GM12864 (cell line): ENCODE results near the gene NFYC.

Source experiments
- DNase-seq: peaks from one replicate; pipeline ENCODE4 v3.0.0-alpha.2; 2011; ENCODE audit warnings: low read depth
- H3K4me3 ChIP-seq: 2 replicates; pipeline ENCODE4 v1.5.1; 2011; ENCODE audit warnings: mild to moderate bottlenecking, low read depth, low read length, control low read depth
- TF ChIP-seq, protein P1 (sequence below): IDR thresholded peaks from 2 replicates; pipeline ENCODE4 v1.5.1; 2011; ENCODE audit warnings: low read depth, mild to moderate bottlenecking, moderate library complexity, low read length, control low read depth, inconsistent platforms; ENCODE audit errors: missing control alignments

The NFYC gene

DNA sequence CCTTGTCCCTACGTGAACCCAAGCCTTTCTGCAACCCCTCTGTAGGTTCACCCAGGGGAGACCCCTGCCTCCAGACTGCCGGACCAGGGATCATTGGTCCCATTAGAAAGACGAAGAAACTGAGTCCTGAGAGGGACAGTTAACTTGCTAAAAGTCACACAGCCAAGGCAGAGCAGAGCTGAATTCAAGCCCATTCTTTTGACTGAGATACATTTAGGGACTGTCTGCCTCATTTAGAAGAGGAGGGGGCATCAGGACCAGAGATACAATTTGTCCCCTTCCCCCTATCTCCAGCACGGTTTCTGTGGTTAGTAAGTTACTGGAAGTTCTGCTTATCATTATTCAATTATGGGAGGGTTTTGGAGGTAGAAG, 111.2 kb downstream of the NFYC start:
- DNase-seq: no peak
- TF ChIP-seq, protein P1, sequence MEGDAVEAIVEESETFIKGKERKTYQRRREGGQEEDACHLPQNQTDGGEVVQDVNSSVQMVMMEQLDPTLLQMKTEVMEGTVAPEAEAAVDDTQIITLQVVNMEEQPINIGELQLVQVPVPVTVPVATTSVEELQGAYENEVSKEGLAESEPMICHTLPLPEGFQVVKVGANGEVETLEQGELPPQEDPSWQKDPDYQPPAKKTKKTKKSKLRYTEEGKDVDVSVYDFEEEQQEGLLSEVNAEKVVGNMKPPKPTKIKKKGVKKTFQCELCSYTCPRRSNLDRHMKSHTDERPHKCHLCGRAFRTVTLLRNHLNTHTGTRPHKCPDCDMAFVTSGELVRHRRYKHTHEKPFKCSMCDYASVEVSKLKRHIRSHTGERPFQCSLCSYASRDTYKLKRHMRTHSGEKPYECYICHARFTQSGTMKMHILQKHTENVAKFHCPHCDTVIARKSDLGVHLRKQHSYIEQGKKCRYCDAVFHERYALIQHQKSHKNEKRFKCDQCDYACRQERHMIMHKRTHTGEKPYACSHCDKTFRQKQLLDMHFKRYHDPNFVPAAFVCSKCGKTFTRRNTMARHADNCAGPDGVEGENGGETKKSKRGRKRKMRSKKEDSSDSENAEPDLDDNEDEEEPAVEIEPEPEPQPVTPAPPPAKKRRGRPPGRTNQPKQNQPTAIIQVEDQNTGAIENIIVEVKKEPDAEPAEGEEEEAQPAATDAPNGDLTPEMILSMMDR: no peak
- H3K4me3 ChIP-seq: no peak overlapping the region

DNA sequence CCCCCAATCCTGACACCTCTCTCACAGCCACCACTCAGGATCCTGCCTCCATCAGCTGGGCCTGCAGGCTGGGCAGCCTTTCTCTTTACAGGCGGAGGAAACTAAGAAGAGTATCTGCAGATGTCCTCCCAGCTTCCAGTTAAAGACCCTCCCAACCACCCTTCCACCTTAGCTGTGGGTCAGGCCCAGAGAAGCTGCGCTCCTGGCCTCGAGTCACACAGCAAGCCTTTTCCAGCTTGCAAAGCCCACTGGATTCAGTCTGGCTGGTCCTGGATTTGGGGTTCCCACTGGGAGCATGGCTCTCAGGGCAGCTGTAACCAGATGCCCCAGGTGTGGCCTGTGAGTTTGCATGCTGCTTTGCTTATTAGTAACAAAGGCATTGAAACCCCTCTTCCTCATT, 111.9 kb downstream of the NFYC start:
- no peak for DNase-seq
- H3K4me3 ChIP-seq: no peak overlapping the region
- TF ChIP-seq, protein P1: no peak

DNA sequence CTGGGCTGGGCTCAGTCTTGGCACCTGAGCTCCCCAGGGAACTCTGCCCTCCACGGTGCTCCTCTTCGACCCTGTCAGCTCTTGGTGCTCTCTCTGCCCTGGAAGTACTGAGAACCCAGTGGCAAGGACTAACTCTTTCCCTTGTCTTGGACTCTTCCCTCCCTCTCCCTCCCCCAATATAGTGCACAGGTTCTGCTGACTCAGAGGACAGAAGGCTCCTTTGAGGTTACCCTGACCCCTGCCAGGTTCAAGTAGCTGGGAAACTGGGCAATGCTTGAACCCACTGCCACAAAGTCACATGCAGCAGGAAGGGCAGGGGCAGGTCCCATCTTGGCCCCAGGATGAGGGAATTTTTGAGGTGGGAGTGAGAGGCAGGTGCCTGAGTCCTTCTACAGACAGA, 112.4 kb downstream of the NFYC start:
- no peak overlapping the region for H3K4me3 ChIP-seq
- DNase-seq: no peak
- TF ChIP-seq, protein P1: no peak

DNA sequence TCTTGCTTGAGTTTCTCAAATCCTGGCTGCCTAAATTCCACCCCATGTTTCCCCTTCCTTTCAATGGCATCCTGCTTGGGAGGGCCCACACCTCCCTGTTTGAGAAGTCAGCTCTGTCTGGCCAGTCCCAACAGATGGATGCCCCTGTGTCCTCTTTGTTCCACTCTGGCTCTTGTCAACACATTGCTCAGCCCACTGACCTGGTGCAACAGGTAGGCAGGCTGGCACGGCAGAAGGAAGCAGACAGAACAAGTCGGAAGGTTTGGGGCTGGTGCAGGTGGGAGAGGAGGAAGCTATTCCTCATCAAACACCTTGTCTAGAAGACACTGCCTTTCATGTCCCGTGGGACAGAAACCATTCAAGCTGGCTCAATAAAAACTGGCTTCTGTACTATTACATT, 114.7 kb downstream of the NFYC start:
- DNase-seq: no peak
- TF ChIP-seq, protein P1: no peak
- H3K4me3 ChIP-seq: no peak overlapping the region

DNA sequence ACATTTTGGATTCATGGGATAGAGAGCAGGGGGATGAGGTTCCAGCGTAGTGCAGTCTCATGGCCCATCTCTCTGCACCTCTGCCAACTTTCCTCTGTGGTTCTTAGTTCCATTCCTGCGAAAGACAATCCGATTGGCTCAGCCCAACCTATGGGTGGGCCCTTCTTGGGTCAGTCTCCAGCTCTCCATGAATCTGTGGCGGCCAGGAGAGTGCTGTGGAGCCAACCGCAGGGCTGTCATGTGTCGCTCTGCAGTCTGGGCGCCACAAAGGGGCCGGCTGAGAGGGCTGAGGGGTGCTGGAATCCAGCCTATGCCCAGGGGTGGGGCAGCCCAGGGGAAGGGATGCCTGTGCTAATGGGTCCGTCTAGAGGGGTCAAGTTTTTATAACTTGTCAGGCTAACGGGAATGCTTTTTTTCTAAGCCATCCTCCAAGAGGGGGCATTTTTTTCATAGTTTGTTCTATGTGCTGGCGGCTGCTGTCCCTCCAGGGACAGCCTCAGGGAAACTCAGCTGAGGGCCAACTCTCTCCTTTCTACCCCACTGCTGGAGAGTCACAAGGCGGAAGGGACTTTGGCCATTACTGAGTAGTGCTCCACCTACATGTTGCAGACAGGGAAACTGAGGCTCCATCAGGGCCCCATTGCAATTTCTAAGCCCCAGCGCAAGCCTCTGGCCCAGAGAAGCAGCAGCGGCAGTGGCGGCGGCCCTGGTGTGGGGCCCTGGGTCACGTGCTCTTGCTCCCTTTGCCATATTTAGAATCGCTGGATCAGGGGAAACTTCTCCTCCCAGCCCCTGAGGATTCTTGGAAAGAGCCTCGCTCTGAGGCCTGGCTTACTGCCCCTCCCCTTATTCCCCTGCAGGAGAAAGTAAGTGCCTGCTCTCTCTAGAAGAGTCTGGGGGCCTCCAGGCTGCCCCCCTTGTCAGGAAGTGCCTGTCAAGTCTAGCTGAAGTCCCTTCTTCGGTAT, 115.5 kb downstream of the NFYC start:
- no peak for DNase-seq
- TF ChIP-seq, protein P1: no peak
- H3K4me3 ChIP-seq: no peak overlapping the region

DNA sequence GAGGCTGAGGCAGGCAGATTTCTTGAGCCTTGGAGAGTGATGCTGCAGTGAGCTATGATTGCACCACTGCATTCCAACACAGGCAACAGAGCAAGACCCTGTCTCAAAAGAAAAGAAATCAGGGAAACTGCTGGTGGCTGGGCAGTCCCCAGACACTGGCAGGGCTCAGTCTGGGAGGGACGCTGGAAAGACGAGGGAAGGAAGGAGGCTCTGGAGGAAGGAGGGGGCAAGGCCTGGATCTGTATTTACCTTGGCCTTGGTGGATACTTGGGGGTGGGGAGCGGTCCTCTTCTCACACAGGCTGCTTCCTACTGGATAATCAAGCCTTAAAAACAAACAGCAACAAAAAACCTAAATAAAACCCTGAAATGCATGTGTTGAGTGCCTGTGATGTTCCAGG, 116.5 kb downstream of the NFYC start:
- DNase-seq: no peak
- no peak overlapping the region for H3K4me3 ChIP-seq

More for the DNA sequence above, 116.5 kb downstream of the NFYC start:
- TF ChIP-seq, protein P1: no peak
